Activated T-cell treated with anti-CD3 and anti-CD28 coated beads for 48 hours (primary cell): ENCODE results near the gene MRPS34.
"Not testable (repeated sequence)": the region's sequence is repeated elsewhere in the genome, so short reads cannot be mapped to it uniquely, and the experiment has no call there.

Experiments used
- DNase-seq: peaks from one replicate; pipeline ENCODE4 v3.0.0-alpha.2; 2020; ENCODE audit warnings: low read depth

The MRPS34 gene

DNA sequence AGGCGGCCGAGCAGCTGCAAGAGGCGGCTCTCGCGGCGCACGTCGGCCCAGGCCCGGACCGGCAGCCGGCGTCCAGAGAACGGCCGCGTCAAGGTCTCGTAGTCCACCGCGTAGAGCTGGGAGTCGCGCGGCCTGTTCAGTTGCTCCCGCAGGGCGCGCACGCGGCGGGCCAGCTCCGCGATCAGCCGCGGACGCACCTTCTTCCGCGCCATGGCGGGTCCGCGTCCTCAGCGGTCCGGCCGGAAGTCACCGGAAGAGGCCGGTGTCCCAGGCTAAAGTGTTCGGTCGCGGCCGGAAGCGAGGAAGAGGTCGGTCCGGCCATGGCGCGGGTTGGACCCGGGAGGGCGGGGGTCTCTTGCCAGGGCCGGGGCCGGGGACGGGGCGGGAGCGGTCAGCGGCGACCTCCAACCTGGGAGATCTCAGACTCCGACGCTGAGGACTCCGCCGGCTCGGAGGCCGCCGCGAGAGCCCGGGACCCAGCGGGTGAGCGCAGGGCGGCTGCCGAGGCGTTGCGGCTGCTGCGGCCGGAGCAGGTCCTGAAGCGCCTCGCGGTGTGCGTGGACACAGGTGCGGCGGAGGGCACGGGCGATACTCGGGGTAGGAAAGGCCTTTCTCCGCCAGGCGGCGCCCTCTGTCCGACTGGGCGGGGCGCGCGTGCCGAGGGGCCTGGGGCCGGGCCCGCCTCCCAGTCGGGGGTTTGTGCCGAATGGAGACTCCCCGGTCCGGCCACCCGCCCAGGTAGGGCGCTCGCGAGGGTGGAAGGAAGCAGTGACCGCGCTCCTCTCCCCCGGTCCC, at the start of gene MRPS34:
Gene MRPS34, minus strand, starts transcription at position 227 of the 795 bp plus-strand sequence. Its CDS starts 15 bp downstream, at position 212.
- DNase-seq: peak; percentile 79

DNA sequence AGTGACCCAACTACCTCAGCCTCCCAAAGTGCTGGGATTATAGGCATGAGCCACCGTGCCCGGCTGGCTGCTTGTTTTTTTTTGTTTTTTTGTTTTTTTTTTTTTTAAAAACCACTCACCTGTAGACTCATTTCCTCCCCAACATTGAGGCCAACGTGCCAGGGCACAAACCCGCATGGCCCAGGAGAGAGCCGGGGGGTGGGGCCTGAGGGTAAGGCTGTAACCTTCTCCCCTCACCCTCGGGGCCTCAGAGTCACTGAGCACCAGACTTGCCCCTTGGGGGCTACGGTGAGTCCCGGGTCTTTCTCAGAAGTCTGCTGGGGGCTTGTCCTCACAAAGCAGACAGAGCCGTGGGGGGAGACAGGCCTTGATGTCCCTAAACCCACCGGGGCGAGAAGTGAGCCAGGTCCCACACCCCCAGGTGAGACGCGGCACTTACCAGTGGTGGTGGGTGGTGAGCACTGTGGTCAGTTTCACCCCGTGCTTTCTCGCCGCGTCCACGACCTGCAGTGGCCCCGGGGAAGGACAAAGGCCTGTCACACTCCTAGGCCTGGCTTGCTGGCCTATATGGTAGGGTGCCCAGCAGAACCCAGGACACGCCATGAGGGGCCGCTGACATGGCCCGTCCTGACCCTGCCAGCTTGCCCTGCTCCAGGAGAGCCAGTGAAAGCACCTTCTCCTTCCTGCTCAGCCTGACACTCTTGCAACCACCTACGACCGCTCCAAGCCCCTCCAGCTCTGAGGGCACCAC, 49.1 kb upstream of the MRPS34 start:
- no peak for DNase-seq

DNA sequence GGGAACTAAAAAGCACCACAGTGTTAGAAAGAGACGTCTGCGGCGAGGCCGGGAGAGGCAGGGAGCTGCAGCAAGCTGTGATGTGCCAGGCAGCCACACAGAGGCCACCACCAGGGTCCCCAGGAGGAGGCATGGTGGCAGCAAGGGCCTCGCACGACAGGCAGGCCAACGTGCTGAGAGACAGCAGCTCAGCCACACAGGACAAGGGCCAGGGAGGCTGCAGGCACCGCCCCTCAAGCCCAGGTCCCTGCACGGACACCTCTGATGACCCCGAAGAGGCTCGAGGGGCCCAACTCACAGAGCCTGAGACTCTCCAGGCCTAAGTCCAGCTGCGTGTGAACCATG, 48.0 kb upstream of the MRPS34 start:
- no peak for DNase-seq

GRCh38 chr16:1820096-1820945, 47.4 kb upstream of the MRPS34 start:
- DNase-seq: no peak

DNA sequence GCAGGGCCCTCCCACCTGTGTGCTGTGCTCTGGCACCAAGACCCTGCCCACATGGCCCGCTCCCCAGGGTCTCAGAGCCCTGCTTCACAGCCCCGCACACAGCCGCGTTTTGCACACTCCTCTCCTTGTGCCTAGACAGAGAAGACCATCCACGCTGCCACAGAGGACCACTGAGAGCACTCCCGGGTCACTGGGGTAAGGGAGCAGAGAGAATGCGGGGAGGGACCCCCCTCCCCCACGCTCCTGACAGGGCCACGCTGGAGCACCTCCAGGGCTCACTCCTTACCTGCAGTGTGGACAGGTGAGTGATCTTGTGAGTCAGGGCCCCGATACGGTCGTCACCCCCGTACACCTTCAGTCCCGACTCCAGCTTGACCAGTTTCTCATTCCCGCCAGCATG, 46.7 kb upstream of the MRPS34 start:
- DNase-seq: no peak

- DNase-seq: no peak
Observed at GRCh38 chr16:1818873-1819525, 46.1 kb upstream of the MRPS34 start.

DNA sequence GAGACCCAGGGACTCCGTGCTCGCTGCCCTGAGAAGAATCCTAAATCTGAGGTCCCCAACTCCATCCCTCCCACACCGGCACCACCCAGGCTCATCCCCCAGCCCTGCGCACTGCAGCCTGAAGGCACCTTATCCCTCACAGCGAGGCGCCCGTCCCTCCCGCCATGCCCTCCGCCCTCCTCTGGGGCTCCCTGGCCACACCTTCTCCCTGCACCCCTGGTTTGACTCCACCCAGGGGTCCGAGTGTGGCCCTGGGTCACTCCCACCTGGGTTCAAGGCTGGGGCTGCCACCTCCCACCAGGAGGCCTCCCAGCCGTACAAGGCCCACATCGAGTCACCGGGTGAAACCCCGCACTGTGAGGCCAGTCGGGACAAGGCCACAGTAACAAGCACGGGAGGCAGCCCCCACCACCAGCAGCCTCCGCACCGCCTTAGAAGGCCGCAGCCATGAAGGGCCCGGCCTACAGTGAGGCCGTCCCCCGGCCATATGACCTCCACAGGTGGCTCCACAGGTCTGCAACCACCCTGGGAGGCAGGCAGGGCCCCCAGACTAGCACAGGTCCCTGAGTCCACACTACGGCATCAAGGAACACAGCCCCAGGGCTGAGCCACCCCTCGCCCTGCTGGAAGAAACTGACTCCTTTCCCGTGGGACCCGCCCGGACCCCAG, 45.4 kb upstream of the MRPS34 start:
- no peak for DNase-seq

- DNase-seq: no peak
Observed at GRCh38 chr16:1817716-1818115, 44.8 kb upstream of the MRPS34 start.

DNA sequence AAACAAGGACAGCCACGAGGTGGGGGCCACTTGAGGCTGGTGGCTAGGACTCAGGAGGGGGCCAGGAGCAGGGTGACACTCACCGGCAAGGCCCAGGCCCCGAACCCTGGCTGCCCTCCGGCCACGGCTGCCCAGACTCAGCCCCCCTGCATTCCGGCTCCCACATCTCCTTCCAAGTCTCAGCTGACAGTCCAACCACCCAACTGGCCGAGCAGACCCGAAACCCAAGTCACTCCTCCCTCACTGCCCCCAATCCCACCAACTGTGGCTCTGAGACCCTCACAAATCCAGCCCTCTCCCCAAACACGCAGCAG, 44.3 kb upstream of the MRPS34 start:
- DNase-seq: no peak

DNA sequence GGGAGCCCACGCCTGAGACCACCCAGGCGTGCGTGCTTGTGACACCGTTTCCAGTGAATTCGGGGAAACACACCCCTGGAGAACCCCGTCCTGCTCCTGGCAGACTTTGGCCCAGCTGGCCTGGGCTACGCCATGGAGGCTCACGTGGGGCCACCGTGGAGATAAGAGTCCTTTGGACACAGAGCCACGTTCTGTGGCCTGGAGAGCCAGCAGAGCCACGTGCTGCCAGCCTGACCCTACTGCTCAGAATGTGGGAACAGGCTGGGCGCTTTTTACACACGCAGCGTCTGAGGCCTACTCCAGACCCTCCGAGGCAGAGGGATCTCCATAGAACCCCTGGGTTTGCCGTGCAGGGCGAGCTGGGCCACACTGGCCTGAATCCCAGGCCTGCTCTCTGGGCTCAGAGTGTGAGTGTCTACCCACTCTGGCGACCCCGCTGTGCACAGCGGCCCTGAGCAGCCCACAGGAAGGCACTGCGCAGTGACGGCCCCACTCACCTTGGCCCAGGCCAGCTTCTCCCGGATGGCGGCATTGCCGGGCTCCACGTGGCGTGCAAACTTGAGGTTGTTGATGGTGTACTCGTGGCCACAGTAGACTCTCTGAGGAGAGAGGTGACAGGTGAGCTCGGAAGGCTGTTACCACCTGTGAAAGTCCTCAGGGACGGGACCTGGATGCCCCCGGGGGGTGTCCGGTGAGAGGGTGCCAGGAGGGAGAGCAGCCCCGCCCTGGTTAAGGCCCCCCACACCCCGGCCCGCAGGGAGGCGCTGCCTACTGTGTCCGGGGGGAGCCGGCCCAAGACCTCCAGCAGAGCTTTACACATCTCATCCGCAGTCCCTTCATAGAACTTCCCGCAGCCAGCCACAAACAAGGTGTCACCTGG, 43.7 kb upstream of the MRPS34 start:
- DNase-seq: no peak

DNA sequence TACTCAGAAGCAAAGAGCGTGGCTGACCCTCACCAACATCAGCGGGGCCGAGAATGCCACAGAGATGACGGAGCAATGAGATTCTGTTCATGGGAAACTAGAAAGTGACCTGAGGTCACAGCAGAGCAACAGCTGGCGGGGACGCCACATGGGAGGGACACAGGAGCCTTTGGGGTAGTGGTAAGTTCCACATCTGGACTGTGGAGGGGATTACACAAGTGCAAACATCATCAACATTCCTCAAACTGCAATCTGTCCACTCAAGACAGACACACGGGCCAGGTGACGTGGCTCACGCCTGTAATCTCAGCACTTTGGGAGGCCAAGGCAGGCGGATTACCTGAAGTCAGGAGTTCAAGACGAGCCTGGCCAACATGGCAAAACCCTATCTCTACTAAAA, 42.5 kb upstream of the MRPS34 start:
- DNase-seq: no peak

GRCh38 chr16:1812732-1813163, 39.8 kb upstream of the MRPS34 start:
- peak; percentile 58 for DNase-seq

GRCh38 chr16:1810536-1810935, 37.6 kb upstream of the MRPS34 start:
- no peak for DNase-seq

DNA sequence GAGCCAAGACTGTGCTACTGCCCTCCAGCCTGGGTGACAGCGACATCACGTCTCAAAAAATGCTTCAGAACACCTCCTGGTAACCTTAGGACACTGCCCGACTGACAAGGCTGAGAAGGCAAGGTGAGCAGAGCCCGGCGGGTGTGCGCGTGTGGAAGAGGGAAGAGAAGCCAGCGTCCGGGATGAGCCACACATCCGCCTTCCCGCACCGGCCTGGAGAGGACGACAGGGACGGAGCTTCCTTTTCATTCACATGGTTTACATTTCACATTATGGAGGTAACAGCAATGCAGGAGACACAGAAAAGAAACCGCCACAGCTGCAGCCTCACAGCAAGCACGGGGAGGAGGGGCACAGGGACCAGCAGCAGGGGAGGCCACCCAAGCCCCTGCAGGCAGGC, 37.2 kb upstream of the MRPS34 start:
- DNase-seq: no peak

GRCh38 chr16:1809281-1809801, 36.4 kb upstream of the MRPS34 start:
- no peak for DNase-seq

DNA sequence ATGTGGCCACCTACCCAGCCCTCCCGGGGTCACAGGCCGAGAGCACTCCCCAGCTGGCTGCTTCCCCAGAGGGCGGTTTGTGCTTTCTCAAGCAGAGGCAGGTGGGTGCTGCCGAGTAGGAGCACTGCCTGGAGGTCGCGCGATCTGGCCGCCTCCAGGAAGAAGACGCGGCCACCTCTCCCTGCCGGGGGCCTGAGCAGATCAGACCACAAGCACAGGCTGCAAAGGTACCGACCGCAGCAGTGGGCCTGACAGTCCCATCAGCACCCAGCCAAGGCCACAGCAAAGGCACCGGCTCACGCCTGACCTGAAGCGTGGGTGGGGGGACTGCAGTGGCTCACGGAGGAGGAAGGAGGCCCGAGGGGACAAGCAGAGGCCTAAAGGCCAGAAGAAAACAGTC, 35.8 kb upstream of the MRPS34 start:
- no peak for DNase-seq

DNA sequence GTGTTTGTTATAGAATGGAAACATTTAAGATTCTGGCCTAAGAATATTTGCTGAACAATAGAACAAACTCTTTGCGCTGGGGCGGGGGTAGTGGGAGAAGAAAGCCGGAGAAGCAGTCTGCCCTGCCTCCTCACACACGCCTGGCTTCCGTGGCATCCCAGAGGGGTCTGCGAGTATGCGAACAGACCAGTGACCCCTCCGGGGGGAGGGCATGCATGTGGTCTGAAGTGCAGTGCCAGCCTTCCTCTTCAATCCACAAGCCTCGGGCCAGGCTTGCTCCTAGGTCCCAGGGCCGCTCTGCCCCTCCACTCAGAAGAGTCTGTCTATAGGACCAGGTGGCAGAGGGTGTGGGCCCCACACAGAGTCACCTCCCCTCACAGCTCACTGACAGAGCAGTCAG, 34.7 kb upstream of the MRPS34 start:
- no peak for DNase-seq

DNA sequence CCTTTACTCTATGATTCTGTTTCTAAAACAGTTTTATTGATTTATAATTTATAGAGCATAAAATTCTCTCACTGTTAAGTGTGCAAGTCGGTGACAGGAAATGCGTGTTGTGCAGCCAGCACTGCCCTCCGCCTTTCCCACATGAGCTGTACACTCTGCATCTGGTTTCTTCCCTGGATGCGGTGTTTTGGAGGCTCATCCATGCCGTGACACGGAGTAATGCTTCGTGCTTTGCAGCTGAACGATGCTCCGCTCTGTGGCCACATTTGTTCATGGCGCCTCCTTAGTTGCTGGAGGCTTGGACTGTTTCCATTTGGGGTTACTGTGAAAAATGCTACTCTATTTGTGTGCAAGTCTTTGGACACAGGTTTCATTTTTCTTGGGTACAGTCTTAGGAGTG, 27.8 kb upstream of the MRPS34 start:
- no peak for DNase-seq

DNA sequence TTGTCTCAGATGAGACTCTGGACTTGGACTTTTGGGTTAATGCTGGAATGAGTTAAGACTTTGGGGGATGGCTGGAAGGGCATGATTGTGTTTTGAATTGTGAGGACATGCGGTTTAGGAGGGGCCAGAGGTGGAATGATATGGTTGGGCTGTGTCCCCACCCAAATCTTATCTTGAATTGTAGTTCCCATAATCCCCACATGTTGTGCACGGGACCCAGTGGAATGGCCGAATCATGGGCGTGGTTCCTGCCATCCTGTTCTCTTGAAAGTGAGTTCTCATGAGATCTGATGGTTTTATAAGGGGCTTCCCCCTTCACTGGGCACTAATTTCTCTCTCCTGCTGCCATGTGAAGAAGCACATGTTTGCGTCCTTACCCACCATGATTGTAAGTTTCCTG, 26.3 kb upstream of the MRPS34 start:
- not testable (repeated sequence) for DNase-seq

DNA sequence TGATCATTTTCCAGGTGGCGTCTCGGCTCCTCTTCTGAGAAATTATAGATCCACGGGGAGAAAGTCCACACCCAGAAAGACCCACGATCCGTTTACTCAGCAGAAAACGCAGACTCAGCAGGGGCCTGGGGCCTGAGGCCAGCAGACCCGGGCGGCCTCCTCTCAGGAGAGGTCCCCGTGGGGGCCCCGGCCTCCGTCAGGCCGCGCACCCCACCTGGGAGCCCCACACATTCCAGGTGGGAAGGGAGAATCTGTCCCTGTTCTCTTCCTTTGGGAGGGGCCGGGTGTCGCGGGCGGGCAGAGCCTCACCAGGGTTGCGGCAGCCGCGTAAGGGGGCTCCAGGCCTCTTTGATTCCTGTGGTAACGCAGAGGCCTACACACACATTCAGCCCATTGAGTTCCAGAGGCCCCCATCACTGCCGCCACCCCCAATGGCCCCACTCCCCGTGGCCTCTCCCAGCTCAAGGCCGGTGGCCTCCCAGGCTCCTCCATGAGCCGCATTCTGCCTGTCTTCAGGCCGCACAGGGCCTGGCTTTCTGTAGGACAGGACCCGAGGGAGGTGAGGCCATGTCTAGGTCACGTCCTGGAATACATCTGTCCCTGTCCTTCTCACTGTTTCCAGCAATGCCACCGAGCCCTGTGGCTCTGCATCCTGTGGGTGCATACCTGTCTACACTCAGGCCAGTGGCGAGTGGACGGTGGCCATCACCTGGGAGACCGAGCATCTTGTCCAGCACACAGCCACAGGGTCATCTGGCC, 22.2 kb upstream of the MRPS34 start:
- DNase-seq: no peak
